DMS53 treated with DMSO at 0.1 percent for 48 hours (cell line): Measurements from ENCODE around the gene SLC6A15.

ENCODE experiments used
- DNase-seq: peaks from one replicate; lab custom pipeline; 2025; ENCODE audit not compliant: unreplicated experiment; lab: John Stamatoyannopoulos, UW

Gene SLC6A15

GRCh38 chr12:84912198-84913128 lies at the start of gene SLC6A15:
TSS of gene SLC6A15 (minus strand) at chr12:84912799. CDS start at chr12:84892120, 20,679 bp downstream.
- DNase-seq, result peak; percentile 66

- DNase-seq, result no peak
These were observed 48.3 kb upstream of the SLC6A15 start for GRCh38 chr12:84960918-84961317.

GRCh38 chr12:84955298-84955697 lies 42.7 kb upstream of the SLC6A15 start:
- no peak for DNase-seq

- DNase-seq, result no peak
These were observed 41.8 kb upstream of the SLC6A15 start for GRCh38 chr12:84954415-84954814.

- DNase-seq, result no peak
These were observed 38.5 kb upstream of the SLC6A15 start for GRCh38 chr12:84950971-84951546.

GRCh38 chr12:84946753-84947152 lies 34.2 kb upstream of the SLC6A15 start:
- no peak for DNase-seq

GRCh38 chr12:84937415-84937814 lies 24.8 kb upstream of the SLC6A15 start:
- DNase-seq, result no peak

- no peak for DNase-seq
These were observed 16.9 kb upstream of the SLC6A15 start for GRCh38 chr12:84929501-84929900.

- DNase-seq, result no peak
These were observed 12.4 kb upstream of the SLC6A15 start for GRCh38 chr12:84924981-84925380.

- no peak for DNase-seq
These were observed 10.1 kb upstream of the SLC6A15 start for GRCh38 chr12:84922693-84923092.

GRCh38 chr12:84920331-84920730 lies 7.7 kb upstream of the SLC6A15 start:
- no peak for DNase-seq

GRCh38 chr12:84919271-84919670 lies 6.7 kb upstream of the SLC6A15 start:
- no peak for DNase-seq

- DNase-seq, result no peak
These were observed 523 bp upstream of the SLC6A15 start for GRCh38 chr12:84913129-84913515.

GRCh38 chr12:84911271-84912197 lies 1.1 kb downstream of the SLC6A15 start:
- DNase-seq, result peak; percentile 53

GRCh38 chr12:84910549-84911241 lies 1.9 kb downstream of the SLC6A15 start:
- DNase-seq, result no peak

- no peak for DNase-seq
These were observed 8.5 kb downstream of the SLC6A15 start for GRCh38 chr12:84904051-84904450.

GRCh38 chr12:84891106-84891838 lies 21.3 kb downstream of the SLC6A15 start:
- no peak for DNase-seq

- no peak for DNase-seq
These were observed 22.8 kb downstream of the SLC6A15 start for GRCh38 chr12:84889818-84890217.

GRCh38 chr12:84888861-84889260 lies 23.7 kb downstream of the SLC6A15 start:
- DNase-seq, result no peak

GRCh38 chr12:84877340-84877739 lies 35.3 kb downstream of the SLC6A15 start:
- no peak for DNase-seq
